Epidermal melanocyte (primary cell): ENCODE results near the gene KPNA1.
"Not testable (repeated sequence)": the region's sequence is repeated elsewhere in the genome, so short reads cannot be mapped to it uniquely, and the experiment has no call there.

ENCODE experiments used
- DNase-seq: peaks from one replicate; pipeline ENCODE4 v3.0.0; 2011; ENCODE audit warnings: low spot score; ENCODE audit not compliant: insufficient read length

Gene KPNA1

DNA sequence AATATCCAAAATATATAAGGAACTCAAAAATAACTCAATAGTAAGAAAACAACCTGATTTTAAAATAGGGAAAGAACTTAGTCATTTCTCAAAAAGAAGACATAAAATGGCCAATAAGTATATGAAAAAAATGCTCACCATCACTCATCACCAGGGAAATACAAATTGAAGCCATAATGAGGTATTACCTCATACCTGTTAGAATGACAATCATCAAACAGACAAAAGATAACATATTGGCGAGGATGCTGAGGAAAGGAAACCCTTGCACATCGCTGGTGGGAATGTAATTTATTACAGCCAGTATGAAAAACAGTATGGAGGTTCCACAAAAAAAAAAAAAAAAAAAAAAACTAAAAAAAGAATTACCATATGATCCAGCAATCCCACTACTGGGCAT lies 38.2 kb downstream of the KPNA1 start:
- DNase-seq: no peak

DNA sequence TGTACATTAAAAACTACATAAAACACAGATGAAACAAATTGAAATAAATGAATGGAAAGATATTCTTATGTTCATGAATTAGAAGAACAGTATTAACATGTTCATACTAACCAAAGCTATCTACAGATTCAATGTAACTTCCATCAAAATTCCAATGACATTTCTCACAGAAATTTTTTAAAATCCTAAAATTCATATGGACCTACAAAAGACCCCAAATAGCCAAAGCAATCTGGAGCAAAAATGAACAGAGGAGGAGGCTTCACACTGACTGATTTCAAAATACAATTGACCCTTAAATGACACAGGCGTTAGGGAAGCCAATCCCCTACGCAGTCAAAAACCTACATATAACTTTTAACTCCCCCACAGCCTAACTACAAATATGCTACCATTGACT lies 39.4 kb downstream of the KPNA1 start:
- DNase-seq: no peak

DNA sequence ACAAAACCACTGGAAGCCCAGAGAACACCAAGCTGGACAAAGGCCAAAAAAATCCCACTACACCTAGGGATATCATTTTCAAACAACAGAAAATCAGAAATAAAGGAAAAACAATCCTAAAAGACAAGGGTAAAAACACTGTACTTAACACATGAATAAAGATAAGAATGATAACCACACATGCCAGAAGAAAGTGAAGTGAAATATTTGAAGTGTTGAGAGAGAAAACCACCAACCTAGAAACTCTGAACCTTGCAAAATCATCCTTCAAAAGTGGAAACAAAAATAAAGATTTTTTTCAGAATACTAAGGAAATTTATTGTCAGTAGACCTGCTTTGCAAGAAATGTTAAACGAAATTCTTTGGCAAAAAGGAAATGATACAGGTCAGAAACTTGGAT lies 45.1 kb downstream of the KPNA1 start:
- DNase-seq: no peak

DNA sequence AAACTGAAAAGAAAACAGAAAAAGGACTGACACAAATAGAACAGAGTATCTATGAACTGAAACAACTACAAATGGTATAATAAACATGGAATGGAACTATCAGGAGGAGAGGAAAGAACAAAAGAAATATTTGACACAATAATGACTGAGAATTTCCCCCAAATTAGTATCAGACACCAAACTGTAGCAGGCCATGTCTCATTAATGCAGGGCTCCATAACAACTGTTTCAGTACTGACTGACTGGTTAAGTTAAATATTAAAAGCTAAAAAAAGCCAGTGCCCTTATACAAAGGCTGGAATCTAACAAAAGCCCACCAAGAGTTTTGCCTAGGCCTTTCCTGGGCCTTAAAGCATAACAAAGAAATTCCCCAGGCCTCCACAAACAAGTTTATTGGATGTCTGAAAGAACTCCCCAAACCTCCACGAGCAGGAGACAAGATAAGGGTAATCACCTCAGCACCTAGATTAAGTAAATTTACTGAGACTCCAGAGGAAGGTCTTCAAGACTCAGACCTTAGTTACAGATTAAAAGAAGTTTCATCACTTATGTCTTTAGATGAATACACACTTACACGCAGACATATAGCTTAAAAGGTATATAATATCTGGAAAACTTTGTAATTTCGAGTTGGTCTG lies 45.7 kb downstream of the KPNA1 start:
- DNase-seq: no peak

DNA sequence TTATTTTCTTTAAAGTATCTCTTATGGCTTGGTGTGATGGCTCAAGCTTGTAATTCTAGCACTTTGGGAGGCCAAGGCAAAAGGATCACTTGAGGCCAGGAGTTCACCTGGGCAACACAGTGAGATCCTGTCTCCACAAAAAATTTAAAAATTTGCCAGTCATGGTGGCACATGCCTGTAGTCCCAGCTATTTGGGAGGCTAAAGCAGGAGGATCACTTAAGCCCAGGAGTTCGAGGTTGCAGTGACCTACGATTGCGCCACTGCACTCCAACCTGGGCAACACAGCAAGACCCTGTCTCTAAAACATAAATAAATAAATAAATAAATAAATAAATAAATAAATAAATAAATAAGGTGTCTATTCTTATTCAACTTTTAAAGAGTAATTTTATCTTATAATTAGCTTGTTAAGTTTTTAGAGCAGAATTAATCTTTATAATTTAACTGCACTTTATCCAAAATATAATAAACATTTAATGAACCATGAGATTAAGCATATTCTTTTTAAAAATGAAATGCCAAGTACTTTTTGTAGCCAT lies 48.0 kb downstream of the KPNA1 start:
- DNase-seq: no peak

DNA sequence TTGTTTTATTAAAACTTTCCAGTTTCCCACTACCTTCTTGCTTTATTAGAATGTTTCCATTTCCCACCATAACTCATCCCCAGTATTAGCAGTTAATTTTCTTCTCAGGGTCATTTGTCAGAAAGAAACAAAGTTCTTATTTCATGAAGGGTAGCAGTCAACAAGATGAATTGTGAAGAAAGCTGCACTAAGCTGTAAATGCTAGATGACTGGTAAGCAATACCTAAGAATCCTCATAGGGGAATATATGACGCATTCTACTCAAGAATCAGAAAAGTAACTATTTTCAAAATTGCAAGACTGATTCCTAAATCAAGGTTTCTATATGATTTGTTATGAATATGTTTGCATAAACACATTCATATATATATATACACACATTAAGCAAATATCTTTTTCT lies 50.1 kb downstream of the KPNA1 start:
- DNase-seq: no peak

DNA sequence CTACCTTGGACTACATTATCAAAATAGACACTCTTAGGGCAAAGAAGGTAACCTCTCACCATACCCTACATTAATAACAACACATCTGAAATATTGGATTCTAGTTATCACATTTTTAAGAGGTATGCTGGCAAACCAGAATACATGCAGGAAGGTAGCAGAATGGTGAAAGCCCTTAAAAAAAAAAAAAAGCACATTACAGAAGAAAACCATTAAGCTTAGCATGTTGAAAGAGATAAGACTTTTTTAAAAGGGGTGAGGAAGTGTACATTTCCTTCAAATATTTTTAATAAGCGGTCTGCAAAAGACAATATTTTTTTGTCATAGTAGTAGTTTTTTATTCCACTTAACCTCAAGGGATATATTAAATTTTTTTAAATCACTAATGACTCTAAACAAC lies 52.3 kb downstream of the KPNA1 start:
- DNase-seq: no peak

DNA sequence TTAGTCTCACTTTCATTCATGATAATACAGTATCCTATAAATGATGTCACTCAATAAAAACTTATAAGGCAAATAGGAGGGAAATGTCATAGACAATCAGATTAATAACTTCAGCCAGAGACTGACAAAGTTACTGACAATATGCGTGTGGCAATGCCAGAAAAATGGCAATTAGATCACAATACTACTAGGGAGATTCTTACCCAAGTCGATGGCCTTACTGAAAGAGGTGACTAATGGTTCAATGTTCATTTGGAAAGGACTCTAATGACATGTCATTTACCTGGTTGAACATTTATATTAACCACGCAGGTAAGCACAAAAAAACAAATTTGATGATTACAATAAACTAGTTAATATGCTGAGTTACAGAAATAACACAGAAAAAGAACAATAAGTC lies 52.9 kb downstream of the KPNA1 start:
- no peak for DNase-seq

DNA sequence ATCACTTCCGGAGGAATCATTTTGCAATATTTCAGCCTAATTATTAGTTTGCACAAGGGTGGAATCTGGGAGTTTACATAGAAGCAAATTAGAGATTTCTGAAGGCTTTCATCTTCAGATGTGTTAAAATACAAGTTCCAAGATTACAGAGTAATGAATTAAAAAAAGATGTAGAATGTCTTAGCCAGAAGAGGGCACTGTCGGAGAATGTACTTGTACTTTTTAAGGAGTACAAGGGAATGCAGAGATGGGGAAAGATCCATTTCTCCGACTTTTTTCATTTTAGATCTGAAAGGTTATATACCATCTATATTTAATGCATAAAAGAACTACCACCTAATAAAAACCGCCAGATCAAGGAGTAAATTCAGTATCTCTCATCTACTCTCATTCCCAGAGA lies 55.7 kb downstream of the KPNA1 start:
- no peak for DNase-seq

DNA sequence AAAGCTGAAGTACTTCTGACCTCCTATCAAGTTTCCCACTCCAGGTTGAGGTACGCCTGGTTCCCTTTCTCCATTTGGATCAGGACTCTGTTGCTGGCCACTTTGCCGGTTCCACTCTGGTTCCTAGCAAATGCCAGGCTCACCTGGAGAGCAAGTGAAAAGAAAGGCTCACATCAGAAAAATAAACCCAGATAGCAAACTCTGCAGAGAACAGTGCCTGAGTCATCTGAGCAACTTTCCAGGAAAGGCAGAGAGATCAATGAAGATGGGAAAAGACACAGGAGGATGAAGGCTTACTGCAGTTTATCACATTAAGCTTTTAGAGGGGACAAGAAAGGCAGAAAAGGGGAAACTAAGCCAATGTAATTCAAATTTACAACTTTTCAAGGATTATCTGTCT lies 57.0 kb downstream of the KPNA1 start:
- no peak for DNase-seq

DNA sequence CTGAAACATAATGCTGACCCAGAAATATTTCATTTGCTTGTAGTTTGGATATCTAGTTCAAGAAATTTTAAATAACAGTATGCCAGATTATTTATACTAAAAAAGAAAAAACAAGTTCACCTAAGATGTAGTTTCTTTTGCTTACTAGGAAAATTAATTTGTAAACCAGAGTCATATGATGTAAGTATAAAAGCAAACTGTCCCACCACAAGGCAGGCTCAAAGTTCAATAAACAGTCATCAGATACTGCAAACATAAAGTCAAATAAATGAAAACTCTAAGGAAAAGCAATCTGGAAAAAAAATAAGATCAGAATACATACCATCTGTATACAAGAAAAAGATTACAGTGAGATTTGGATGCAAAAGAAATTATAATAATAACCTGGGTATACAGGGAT lies 58.7 kb downstream of the KPNA1 start:
- DNase-seq: no peak

DNA sequence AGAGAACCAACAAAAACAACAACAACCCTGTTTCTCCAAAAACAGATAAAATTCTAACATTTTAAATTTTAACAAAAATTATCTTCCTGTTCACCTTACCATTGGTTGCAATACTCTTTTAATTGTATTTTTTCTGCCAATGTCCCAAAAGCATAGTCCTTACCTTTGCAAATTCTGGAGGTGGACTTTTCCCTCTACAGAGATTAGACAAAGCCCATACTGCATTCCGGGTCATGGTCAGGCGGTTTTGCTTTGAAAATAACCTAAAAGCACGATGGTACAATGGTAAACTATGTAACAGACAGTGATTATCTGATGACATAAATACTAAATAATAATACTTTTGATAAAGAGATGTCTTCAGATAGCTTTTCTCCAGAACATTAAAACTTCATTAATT lies 63.4 kb downstream of the KPNA1 start:
- no peak for DNase-seq

DNA sequence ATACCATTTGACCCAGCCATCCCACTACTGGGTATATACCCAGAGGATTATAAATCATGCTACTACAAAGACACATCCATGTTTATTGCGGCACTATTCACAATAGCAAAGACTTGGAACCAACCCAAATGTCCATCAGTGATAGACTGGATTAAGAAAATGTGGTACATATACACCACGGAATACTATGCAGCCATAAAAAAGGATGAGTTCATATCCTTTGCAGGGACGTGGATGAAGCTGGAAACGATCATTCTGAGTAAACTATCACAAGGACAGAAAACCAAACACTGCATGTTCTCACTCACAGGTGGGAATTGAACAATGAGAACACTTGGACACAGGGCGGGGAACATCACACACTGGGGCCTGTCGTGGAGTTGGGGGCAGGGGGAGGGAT lies 66.5 kb downstream of the KPNA1 start:
- not testable (repeated sequence) for DNase-seq

DNA sequence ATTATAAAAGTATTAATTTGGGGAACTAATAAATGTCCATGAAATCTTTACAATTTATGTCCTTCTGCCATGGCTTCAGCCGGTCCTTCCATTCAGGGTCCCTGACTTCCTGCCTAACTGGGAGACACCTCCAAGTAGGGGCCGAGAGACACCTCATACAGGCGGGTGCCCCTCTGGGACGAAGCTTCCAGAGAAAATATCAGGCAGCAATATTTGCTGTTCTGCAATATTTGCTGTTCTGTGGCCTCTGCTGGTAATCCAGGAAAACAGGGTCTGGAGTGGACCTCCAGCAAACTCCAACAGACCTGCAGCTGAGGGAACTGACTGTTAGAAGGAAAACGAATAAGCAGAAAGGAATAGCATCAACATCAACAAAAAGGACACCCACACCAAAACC lies 70.2 kb downstream of the KPNA1 start:
- DNase-seq: not testable (repeated sequence)

DNA sequence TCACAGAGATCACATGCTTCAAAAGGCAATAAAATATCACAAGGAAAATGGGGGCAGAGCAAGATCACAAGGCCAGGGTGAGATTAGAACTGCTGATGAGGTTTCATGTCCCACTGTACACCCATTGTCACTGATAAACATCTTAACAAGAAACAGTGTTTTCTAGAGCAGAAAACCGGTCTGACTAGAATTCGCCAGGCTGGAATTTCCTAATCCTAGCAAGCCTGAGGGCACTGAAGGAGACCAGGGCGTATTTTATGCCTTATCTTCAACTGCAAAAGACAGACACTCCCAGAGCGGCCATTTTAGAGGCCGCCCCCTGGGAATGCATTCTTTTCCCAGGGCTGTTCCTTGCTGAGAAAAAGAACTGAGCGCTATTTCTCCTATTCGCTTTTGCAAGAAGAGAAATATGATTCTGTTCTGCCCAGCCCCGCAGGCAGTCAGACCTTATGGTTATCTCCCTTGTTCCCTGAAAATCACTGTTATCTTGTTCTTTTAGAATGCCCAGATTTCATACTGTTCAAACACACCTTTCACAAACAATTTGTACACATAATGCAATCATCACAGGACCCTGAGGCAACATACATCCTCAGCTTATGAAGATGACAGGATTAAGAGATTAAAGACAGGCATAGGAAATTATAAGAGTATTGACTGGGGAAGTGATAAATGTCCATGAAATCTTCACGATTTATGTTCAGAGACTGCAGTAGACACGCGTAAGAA lies 70.8 kb downstream of the KPNA1 start:
- not testable (repeated sequence) for DNase-seq

DNA sequence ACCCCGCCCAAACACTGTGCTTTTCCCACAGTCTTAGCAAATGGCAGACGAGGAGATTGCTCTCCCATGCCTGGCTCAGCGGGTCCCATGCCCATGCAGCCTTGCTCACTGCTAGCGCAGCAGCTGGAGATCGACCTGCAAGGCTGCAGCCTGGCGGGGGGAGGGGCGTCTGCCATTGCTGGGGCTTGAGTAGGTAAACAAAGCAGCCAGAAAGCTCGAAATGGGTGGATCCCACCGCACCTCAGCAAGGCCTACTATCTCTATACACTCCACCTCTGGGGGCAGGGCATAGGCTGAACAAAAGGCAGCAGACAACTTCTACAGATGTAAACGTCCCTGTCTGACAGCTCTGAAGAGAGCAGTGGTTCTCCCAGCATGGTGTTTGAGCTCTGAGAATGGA lies 71.6 kb downstream of the KPNA1 start:
- DNase-seq: no peak

DNA sequence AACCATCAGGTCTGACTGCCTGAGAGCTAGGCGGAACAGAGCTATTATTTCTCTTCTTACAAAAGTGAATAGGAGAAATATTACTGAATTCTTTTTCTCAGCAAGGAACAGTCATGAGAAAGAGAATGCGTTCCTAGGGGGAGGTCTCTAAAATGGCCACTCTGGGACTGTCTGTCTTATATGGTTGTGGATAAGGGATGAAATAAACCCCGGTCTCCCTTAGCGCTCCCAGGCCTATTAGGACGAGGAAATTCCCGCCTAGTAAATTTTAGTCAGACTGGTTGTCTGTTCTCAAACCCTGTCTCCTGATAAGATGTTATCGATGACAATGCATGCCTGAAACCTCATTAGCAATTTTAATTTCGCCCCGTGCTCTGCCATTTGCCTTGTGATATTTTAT lies 78.8 kb downstream of the KPNA1 start:
- DNase-seq: no peak

DNA sequence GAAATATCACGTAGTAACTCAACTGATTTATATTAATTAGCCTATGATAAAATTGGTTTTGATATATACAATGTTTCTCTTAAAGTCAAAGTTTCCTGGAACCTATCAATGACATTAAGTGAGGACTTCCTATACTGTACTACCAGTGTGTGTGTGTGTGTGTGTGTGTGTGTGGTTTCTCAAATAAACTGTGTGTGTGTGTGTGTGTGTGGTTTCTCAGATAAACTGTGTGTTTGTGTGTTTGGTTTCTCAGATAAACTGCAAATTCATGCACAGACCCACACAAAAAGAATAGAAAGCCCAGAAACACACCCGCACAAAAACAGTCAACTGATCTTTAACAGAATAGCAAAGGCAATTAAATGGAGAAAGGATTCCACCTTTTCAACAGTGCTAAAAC lies 84.4 kb downstream of the KPNA1 start:
- no peak for DNase-seq

DNA sequence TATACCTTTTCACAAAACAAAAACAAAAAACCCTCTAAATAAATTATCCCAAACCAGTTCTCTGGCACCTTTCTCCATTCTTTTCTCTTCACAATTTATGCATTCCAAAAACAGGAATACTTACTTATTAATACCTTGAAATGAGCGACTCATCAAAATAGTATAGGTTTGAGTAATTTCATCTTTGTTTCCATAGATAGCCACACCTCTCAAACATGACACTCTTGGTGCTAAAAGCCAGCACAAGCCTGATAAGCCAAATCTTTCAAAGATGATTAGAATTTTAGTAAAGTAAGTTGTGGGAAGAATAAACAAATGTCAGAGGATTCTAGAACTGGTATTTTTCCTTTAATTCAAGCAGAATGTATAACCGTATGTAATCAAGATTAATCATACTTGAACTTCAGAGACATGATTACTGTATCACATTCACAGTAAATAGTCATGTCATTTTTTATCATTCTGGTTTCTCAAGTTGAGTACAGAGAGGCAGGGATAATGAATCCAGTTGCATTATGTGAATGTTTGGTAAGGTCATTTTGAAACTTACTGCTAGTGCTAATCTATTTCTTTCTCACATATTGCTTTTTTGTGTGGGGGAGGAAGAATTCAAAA lies 86.8 kb downstream of the KPNA1 start:
- DNase-seq: no peak

DNA sequence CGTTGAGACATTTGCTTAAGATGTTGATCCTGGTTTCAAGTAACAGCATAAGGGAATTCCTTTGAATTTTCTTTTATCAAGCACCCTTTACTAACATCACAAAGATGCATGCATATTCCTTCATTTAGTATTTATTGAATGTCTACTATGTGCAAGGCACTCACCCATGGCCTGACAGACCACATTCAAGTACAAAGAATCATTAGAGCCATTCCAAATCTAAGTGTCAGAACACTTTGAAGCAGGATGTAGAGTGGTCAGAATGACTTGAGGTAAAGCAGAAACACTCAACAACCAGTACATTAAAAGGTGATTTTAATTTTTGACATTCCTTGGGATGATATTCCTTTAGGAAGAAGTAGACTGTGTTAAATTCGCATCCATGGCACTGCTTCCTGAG lies 92.9 kb downstream of the KPNA1 start:
- no peak for DNase-seq

DNA sequence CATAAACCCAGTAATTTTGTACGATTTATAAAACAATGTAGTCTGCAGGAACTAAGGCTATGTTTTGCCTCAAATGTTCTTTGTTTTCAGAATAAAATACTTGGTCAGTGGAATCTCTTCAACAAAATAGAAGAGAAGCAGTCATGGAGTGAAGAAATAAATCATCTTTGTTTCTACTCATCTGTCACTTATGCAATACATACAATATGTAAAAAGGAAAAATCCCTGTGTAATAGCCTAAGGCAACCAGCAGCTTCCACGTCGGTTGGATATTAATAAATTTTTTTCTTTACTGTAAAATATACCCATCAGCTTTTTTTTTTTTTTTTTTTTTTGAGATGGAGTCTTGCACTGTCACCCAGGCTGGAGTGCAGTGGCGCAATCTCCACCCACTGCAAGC lies 93.6 kb downstream of the KPNA1 start:
- DNase-seq: no peak

DNA sequence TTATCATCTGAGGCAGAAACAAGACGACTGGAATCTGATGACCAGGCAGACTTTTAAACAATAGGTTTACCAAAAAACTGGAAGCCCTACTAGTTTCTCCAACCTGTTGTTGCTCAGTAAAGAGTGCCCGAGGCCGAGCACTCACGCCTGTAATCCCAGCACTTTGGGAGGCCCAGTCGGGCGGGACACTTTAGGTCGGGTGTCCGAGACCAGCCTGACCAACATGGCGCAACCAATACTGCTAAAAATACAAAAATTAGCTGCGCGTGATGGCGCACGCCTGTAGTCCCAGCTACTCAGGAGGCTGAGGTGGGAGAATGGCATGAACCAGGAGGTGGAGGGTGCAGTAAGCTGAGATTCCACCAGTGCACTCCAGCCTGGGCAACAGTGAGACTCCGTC lies 97.8 kb downstream of the KPNA1 start:
- DNase-seq: no peak
